SU-DHL-6 (cell line): ENCODE data around the gene FSTL4.

Experiments
- H2AFZ ChIP-seq: fragments of 200-600 bp; sonication (generic); 2 replicates; pipeline ENCODE4 v1.6.1; 2014; ENCODE audit warnings: low read depth, mild to moderate bottlenecking, moderate library complexity, mixed read lengths, antibody characterized with exemption, low read length; ENCODE audit not compliant: severe bottlenecking
- H3F3A ChIP-seq: fragments of 200-600 bp; shearing (Covaris generic); 2 replicates; pipeline ENCODE4 v1.6.0; 2016; ENCODE audit warnings: antibody characterized with exemption, mild to moderate bottlenecking; ENCODE audit not compliant: insufficient read depth
- H3K27ac ChIP-seq: fragments of 200-600 bp; sonication (generic); 2 replicates; pipeline ENCODE4 v1.5.1; 2016; ENCODE audit warnings: low read depth, mild to moderate bottlenecking, low read length, moderate library complexity, mixed read lengths
- H3K27me3 ChIP-seq: fragments of 200-600 bp; sonication (generic), shearing (Covaris generic); 2 replicates; pipeline ENCODE4 v1.6.0; 2014; ENCODE audit warnings: mild to moderate bottlenecking, low read length
- H3K36me3 ChIP-seq: fragments of 200-600 bp; sonication (generic); 2 replicates; pipeline ENCODE4 v1.6.1; 2014; ENCODE audit warnings: mild to moderate bottlenecking, low read length, mixed read lengths
- H3K4me2 ChIP-seq: fragments of 300-600, 200-600 bp; shearing (Covaris generic), sonication (generic); 2 replicates; pipeline ENCODE4 v1.6.0; 2014; ENCODE audit warnings: low read length, low read depth, mild to moderate bottlenecking; ENCODE audit not compliant: poor library complexity, severe bottlenecking
- H3K4me3 ChIP-seq: fragments of 200-600 bp; sonication (generic); 2 replicates; pipeline ENCODE4 v1.5.1; 2014; ENCODE audit warnings: antibody characterized with exemption, low read length, mild to moderate bottlenecking, mixed read lengths; ENCODE audit not compliant: insufficient read depth, poor library complexity, severe bottlenecking
- H3K79me2 ChIP-seq: fragments of 200-600 bp; sonication (generic); 2 replicates; pipeline ENCODE4 v1.6.1; 2014; ENCODE audit warnings: mild to moderate bottlenecking, low read length, moderate library complexity; ENCODE audit not compliant: insufficient read depth
- H3K9ac ChIP-seq: fragments of 200-600 bp; sonication (generic); 2 replicates; pipeline ENCODE4 v1.7.0; 2014; ENCODE audit warnings: mild to moderate bottlenecking, low read length
- H3K9me2 ChIP-seq: fragments of 200-600 bp; sonication (generic); replicated peaks from 2 replicates; pipeline ENCODE4 v1.6.1; 2014; ENCODE audit warnings: low read length; ENCODE audit not compliant: insufficient read depth
- H3K9me3 ChIP-seq: fragments of 200-600 bp; sonication (generic); 2 replicates; pipeline ENCODE4 v1.6.1; 2014; ENCODE audit warnings: low read length, mixed read lengths; ENCODE audit not compliant: insufficient read depth
- H4K20me1 ChIP-seq: fragments of 200-600 bp; sonication (generic); 2 replicates; pipeline ENCODE4 v1.6.1; 2014; ENCODE audit warnings: low read depth, mild to moderate bottlenecking, antibody characterized with exemption, low read length, moderate library complexity, mixed read lengths
- CTCF ChIP-seq: fragments of 200-600 bp; sonication (generic); IDR thresholded peaks from one replicate; pipeline ENCODE4 v1.5.1; 2017; ENCODE audit warnings: antibody characterized with exemption, mild to moderate bottlenecking, low read length, moderate library complexity; ENCODE audit not compliant: insufficient read depth, poor library complexity, severe bottlenecking
- EZH2phosphoT487 ChIP-seq: fragments of 200-600 bp; sonication (generic), shearing (Covaris generic); conservative IDR thresholded peaks from 2 replicates; pipeline ENCODE4 v1.6.1; 2018; ENCODE audit warnings: mild to moderate bottlenecking, antibody characterized with exemption, low read length, moderate library complexity, mixed read lengths

FSTL4 gene

DNA sequence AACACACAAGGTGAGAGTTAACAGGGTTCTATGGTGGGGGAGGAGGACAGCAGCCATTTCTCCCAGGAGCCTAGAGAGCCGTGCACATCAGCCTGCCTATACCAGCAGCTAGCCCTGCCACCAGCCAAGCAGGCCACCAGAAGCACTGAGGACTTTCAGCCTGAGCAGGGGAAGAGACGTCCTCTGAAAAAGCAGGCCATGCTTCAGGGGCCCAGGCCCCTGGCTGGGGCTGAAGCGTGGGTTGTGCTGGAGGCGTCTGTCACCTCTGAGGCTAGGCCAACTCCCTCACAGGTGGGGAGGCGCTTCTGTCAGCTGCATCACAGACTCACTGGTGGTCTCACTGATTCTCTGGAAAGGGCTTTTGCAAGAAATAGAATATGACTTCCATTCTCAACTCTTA, 16.3 kb downstream of the FSTL4 start:
- Histone ChIP-seq H3F3A (no peaks in the 10 kb centered on the region), H3K4me3 (no peak overlapping the region), H2AFZ (no peak overlapping the region), H3K9me3 (no peaks in the 10 kb centered on the region), H3K4me2 (no peak overlapping the region), H3K9me2 (no peaks in the 10 kb centered on the region), H3K27ac (no peak overlapping the region), H3K79me2 (no peaks in the 10 kb centered on the region), H4K20me1 (no peaks in the 10 kb centered on the region), H3K9ac (no peak overlapping the region), H3K27me3 (no peaks in the 10 kb centered on the region), H3K36me3 (no peaks in the 10 kb centered on the region)
- no peak for TF ChIP-seq CTCF
- TF ChIP-seq EZH2phosphoT487 = no peak

- no peaks in the 10 kb centered on the region for H4K20me1 ChIP-seq
- no peak overlapping the region for H3K4me2 ChIP-seq
- TF ChIP-seq CTCF (no peak), EZH2phosphoT487 (no peak)
- H3F3A ChIP-seq = no peaks in the 10 kb centered on the region
- no peak overlapping the region for H3K9ac ChIP-seq
- no peaks in the 10 kb centered on the region for H3K9me2 ChIP-seq
- H3K27ac ChIP-seq = no peak overlapping the region
- no peaks in the 10 kb centered on the region for H3K27me3 ChIP-seq
- no peak overlapping the region for H3K4me3 ChIP-seq
- no peak overlapping the region for H2AFZ ChIP-seq
- H3K9me3 ChIP-seq = no peaks in the 10 kb centered on the region
- H3K36me3 ChIP-seq = no peaks in the 10 kb centered on the region
- H3K79me2 ChIP-seq = no peaks in the 10 kb centered on the region
Measured at GRCh38 chr5:133595465-133595864, 16.9 kb downstream of the FSTL4 start.

GRCh38 chr5:133589286-133589685, 23.1 kb downstream of the FSTL4 start:
- Histone ChIP-seq H3K9me3 (no peaks in the 10 kb centered on the region), H3K36me3 (no peaks in the 10 kb centered on the region), H3K4me2 (no peak overlapping the region), H3K27ac (no peak overlapping the region), H3K27me3 (no peaks in the 10 kb centered on the region), H3K79me2 (no peaks in the 10 kb centered on the region), H4K20me1 (no peaks in the 10 kb centered on the region), H3F3A (no peaks in the 10 kb centered on the region), H3K9ac (no peak overlapping the region), H3K4me3 (no peak overlapping the region), H2AFZ (no peak overlapping the region), H3K9me2 (no peaks in the 10 kb centered on the region)
- TF ChIP-seq EZH2phosphoT487 (no peak), CTCF (no peak)

DNA sequence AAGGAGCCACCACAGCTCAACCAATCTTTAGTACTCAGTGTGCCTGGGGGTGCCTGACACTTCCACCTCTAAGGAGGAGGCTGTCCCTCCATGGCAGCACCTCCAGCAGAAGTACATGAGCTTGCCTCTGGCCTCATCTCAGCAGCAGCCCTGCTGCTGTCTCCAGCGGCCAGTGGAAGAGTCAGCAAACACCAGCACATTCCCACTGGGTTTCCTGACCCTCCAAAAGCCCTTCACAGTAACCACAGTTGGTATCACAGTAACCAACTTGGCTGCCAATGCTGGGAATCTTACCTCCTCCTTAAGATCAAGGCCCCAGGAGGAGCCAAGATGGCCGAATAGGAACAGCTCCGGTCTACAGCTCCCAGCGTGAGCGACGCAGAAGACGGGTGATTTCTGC, 29.4 kb downstream of the FSTL4 start:
- H3K27me3 ChIP-seq = no peaks in the 10 kb centered on the region
- no peak for TF ChIP-seq EZH2phosphoT487
- no peak for TF ChIP-seq CTCF
- H3K79me2 ChIP-seq = no peaks in the 10 kb centered on the region
- no peaks in the 10 kb centered on the region for H3K9me3 ChIP-seq
- H3K4me2 ChIP-seq = no peak overlapping the region
- no peaks in the 10 kb centered on the region for H4K20me1 ChIP-seq
- no peaks in the 10 kb centered on the region for H3K9me2 ChIP-seq
- H2AFZ ChIP-seq = no peak overlapping the region
- H3K4me3 ChIP-seq = no peak overlapping the region
- H3K27ac ChIP-seq = no peak overlapping the region
- H3K36me3 ChIP-seq = no peaks in the 10 kb centered on the region
- no peaks in the 10 kb centered on the region for H3F3A ChIP-seq
- H3K9ac ChIP-seq = no peak overlapping the region
